IMR-90 (cell line): ENCODE results near the gene GPR3. TPM values are rescaled to one million over a fixed set of nuclear protein-coding genes. Genes with fewer than 3 reads are reported as not detected.

Experiments used
- ATAC-seq: fragments of 200-7000 bp; cut with Tn5 transposase; 2 replicates; pipeline ENCODE4 v1.9.1; 2020; ENCODE audit warnings: low read depth, mild to moderate bottlenecking, moderate library complexity
- BruUV-seq: library from RNA; stranded (reverse); fragments of 400-500 nt; replicated peaks from 2 replicates; lab custom pipeline; 2021; lab: Mats Ljungman, UMichigan
- CTCF ChIA-PET: fragments of 300-600 bp; formaldehyde crosslinking; extraction: SDS; loops from one replicate; lab custom pipeline; 2021; ENCODE audit warnings: antibody characterized with exemption; lab: Yijun Ruan, JAX
- POLR2A ChIA-PET: fragments of 300-600 bp; sonication (Branson Sonifier 250); formaldehyde crosslinking; loops from one replicate; lab custom pipeline; 2022; ENCODE audit warnings: antibody characterized with exemption; ENCODE audit not compliant: unreplicated experiment; lab: Charles Lee
- DNase-seq: peaks from one replicate; pipeline ENCODE4 v3.0.0; 2013
- H2AFZ ChIP-seq: replicated peaks from 2 replicates; pipeline ENCODE3; 2013; ENCODE audit warnings: low read length, mild to moderate bottlenecking; ENCODE audit not compliant: poor library complexity
- H2AK5ac ChIP-seq: 2 replicates; pipeline ENCODE4 v1.6.1; 2013; ENCODE audit warnings: low read depth, low read length, inconsistent platforms
- H2AK9ac ChIP-seq: replicated peaks from 2 replicates; pipeline ENCODE3; 2013; ENCODE audit warnings: mild to moderate bottlenecking, low read depth, low read length, moderate library complexity; ENCODE audit not compliant: poor library complexity
- H2BK120ac ChIP-seq: 2 replicates; pipeline ENCODE4 v1.6.1; 2013; ENCODE audit warnings: low read depth, low read length, inconsistent platforms
- H2BK15ac ChIP-seq: 3 replicates; pipeline ENCODE4 v1.6.1; 2013; ENCODE audit warnings: low read depth, low read length, inconsistent platforms
- H2BK20ac ChIP-seq: 2 replicates; pipeline ENCODE4 v1.6.1; 2013; ENCODE audit warnings: low read depth, mild to moderate bottlenecking, inconsistent platforms, low read length, moderate library complexity
- H2BK5ac ChIP-seq: 2 replicates; pipeline ENCODE4 v1.6.1; 2013; ENCODE audit warnings: mild to moderate bottlenecking, low read depth, low read length, inconsistent platforms; ENCODE audit not compliant: poor library complexity, severe bottlenecking
- H3K14ac ChIP-seq: replicated peaks from 2 replicates; pipeline ENCODE4 v1.6.1; 2013; ENCODE audit warnings: low read depth, low read length, inconsistent platforms
- H3K18ac ChIP-seq: 2 replicates; pipeline ENCODE4 v1.6.1; 2013; ENCODE audit warnings: low read depth, low read length, control low read depth
- H3K23ac ChIP-seq: 2 replicates; pipeline ENCODE4 v1.6.1; 2013; ENCODE audit warnings: low read depth, low read length, inconsistent platforms
- H3K27ac ChIP-seq: 2 replicates; pipeline ENCODE4 v1.5.1; 2013; ENCODE audit warnings: mild to moderate bottlenecking, control low read depth, low read length; ENCODE audit not compliant: insufficient read depth
- H3K27me3 ChIP-seq: 2 replicates; pipeline ENCODE4 v1.6.1; 2013; ENCODE audit warnings: low read length; ENCODE audit not compliant: control insufficient read depth, insufficient read depth
- H3K36me3 ChIP-seq: 2 replicates; pipeline ENCODE4 v1.6.1; 2013; ENCODE audit warnings: low read length, mixed read lengths; ENCODE audit not compliant: control insufficient read depth, insufficient read depth
- H3K4ac ChIP-seq: 2 replicates; pipeline ENCODE4 v1.6.1; 2013; ENCODE audit warnings: low read depth, low read length, inconsistent platforms
- H3K4me1 ChIP-seq: 2 replicates; pipeline ENCODE4 v1.6.1; 2013; ENCODE audit warnings: low read length, mixed read lengths; ENCODE audit not compliant: control insufficient read depth, insufficient read depth
- H3K4me2 ChIP-seq: 2 replicates; pipeline ENCODE4 v1.6.1; 2013; ENCODE audit warnings: low read depth, mild to moderate bottlenecking, control low read depth, low read length, moderate library complexity
- H3K4me3 ChIP-seq: 2 replicates; pipeline ENCODE4 v1.5.1; 2013; ENCODE audit warnings: low read depth, mild to moderate bottlenecking, control low read depth, low read length, moderate library complexity; ENCODE audit not compliant: insufficient read depth
- H3K56ac ChIP-seq: 2 replicates; pipeline ENCODE4 v1.6.1; 2013; ENCODE audit warnings: low read length, inconsistent platforms; ENCODE audit not compliant: insufficient read depth; ENCODE audit errors: extremely low read depth
- H3K79me1 ChIP-seq, 2 experiments: 2 replicates each; pipeline ENCODE4 v1.6.1; 2013; ENCODE audit warnings: low read length in 2 of 2, inconsistent platforms in 1 of 2, low read depth in 1 of 2
- H3K9ac ChIP-seq: 2 replicates; pipeline ENCODE4 v1.6.1; 2013; ENCODE audit warnings: low read depth, low read length, control low read depth
- H3K9me1 ChIP-seq: 2 replicates; pipeline ENCODE4 v1.6.1; 2013; ENCODE audit warnings: low read length, inconsistent platforms; ENCODE audit not compliant: insufficient read depth
- H3K9me3 ChIP-seq: 2 replicates; pipeline ENCODE4 v1.6.1; 2013; ENCODE audit warnings: low read length; ENCODE audit not compliant: control insufficient read depth, insufficient read depth
- H4K20me1 ChIP-seq: 2 replicates; pipeline ENCODE4 v1.6.1; 2013; ENCODE audit warnings: low read length, inconsistent platforms; ENCODE audit not compliant: insufficient read depth
- H4K5ac ChIP-seq: 2 replicates; pipeline ENCODE4 v1.6.1; 2013; ENCODE audit warnings: mild to moderate bottlenecking, low read depth, low read length, control low read depth
- H4K8ac ChIP-seq, 2 experiments: 2 replicates each; pipeline ENCODE4 v1.6.1; 2013; ENCODE audit warnings: low read depth in 2 of 2, low read length in 2 of 2, control low read depth in 1 of 2, inconsistent platforms in 1 of 2
- H4K91ac ChIP-seq: 2 replicates; pipeline ENCODE4 v1.6.1; 2013; ENCODE audit warnings: low read depth, low read length, inconsistent platforms; ENCODE audit not compliant: insufficient read depth
- MAZ ChIP-seq: IDR thresholded peaks from 2 replicates; pipeline ENCODE4 v1.6.1; 2012; ENCODE audit warnings: low read depth, mild to moderate bottlenecking, low read length, improper control_type of control experiment, moderate library complexity, borderline replicate concordance
- SMC3 ChIP-seq: fragments of 150-350 bp; IDR thresholded peaks from 2 replicates; pipeline ENCODE4 v1.6.1; 2016; ENCODE audit warnings: low read depth, mild to moderate bottlenecking, antibody characterized with exemption, low read length, moderate library complexity
- WGBS, 2 experiments: methylation state at CpG; one replicate each; pipeline versions ENCODE4 v1.1.5 to v1.1.7; 2013; ENCODE audit warnings: missing lambda C conversion rate in 2 of 2; ENCODE audit not compliant: insufficient read length in 1 of 2; ENCODE audit errors: extremely low coverage in 2 of 2; 5-methylcytosine and 5-hydroxymethylcytosine counted together
- dilution Hi-C: fragments of 300-500 bp; cut with HindIII; formaldehyde crosslinking; loops from one replicate; pipeline ENCODE4 v1.14.3; 2018; ENCODE audit warnings: low sequenced_read_pairs; ENCODE audit not compliant: unreplicated experiment
- in situ Hi-C: fragments of 300-500 bp; cut with MboI; formaldehyde crosslinking; loops from 3 replicates; pipeline ENCODE4 v1.14.3; 2019; ENCODE audit warnings: low sequenced_read_pairs, inconsistent platforms, mixed read lengths
- intact Hi-C: fragments of 100-400 bp; cut with micrococcal nuclease; formaldehyde crosslinking; loops from 2 replicates; pipeline ENCODE4 v1.10.0; 2022
- polyA plus RNA-seq, 3 experiments: library from polyadenylated mRNA; depleted of rRNA; stranded (reverse); fragments of >200 nt; gene quantifications; 2 replicates each; pipeline ENCODE4 v1.2.3, GENCODE V29; 2012; ENCODE audit warnings: low replicate concordance in 1 of 3
- total RNA-seq: library from RNA; depleted of rRNA; stranded (reverse); fragments of >200 nt; gene quantifications from 2 replicates; pipeline ENCODE4 v1.2.3, GENCODE V29; 2012

GPR3 gene
- total and polyA plus RNA-seq, 2 of the 4 experiments (the other 2 are of a cell fraction), result 0.72 to 4.8 TPM

DNA sequence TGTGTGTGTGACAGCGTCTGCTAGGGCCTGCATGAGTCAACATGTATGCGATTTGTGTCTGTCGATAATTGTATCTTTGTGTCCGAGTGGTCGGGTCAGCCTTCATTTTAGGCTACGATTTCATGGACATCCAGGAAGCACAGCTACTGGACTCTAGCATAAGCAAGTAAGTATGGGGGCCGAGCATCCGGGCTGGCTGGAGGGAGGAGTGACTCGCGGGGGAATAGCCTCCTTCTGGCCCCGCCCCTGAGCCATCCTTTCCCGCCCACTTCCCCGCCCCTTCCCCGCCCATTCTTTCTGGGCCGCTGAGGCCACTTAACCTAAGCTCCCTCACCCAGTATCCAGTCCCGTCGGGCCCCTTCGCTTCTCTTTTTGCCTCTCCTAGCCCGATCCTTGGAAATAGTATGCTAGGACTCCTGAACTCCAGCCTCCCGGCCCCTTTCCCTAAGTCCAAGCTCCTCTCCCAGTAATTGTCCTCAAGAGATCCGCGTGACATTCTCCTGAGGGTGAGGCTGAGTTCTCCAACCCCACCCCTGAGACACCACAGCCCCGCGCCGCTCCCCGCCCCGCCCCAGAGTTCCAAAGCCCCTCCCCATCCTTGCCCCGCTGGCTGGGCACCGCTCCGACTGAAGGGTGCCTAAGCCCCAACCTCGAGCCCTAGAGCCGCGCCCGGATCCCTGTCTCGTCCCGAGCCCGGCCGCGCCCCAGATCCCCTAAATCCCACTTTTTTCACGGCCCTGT lies 26.9 kb upstream of the GPR3 start:
- Histone ChIP-seq H4K5ac (peak overlapping the region; percentile 85), H4K8ac (peak overlapping the region; percentile 24 to 99; a peak in 3 of 4 replicates), H2BK5ac (peak overlapping the region; percentile 84), H2AFZ (peak overlapping the region; percentile 99), H2BK20ac (peak overlapping the region; percentile 17; the same call in 1 of the 2 replicates), H4K91ac (peak overlapping the region; percentile 58), H3K4me1 (peaks cover 11% of the 10 kb centered on the region), H3K56ac (peak overlapping the region; percentile 79), H4K20me1 (peaks cover 2% of the 10 kb centered on the region; the same call in 1 of the 2 replicates), H3K36me3 (peaks cover 24% of the 10 kb centered on the region), H3K27me3 (no peaks in the 10 kb centered on the region), H3K9ac (peak overlapping the region; percentile 90), H3K23ac (peak overlapping the region; percentile 99), H2BK15ac (peak overlapping the region; percentile 9; the same call in 1 of the 3 replicates), H2BK120ac (peak overlapping the region; percentile 73; the same call in 1 of the 2 replicates), H2AK9ac (peak overlapping the region; percentile 93), H2AK5ac (peak overlapping the region; percentile 91), H3K4me3 (peak overlapping the region; percentile 77), H3K79me1 (peaks cover 6 to 24% of the 10 kb centered on the region in 2 experiments; a peak in 3 of 4 replicates), H3K9me3 (no peaks in the 10 kb centered on the region), H3K14ac (peak overlapping the region; percentile 99), H3K9me1 (peaks cover 18% of the 10 kb centered on the region), H3K4me2 (peak overlapping the region; percentile 89), H3K4ac (peak overlapping the region; percentile 96), H3K18ac (peak overlapping the region; percentile 47), H3K27ac (peak overlapping the region; percentile 90)
- dilution Hi-C loops, result no loop called here
- WGBS, 2 experiments, result 2% methylated on average over 21 of the region's 40 CpGs; no CpG with 5 or more reads in 1 of the 2 experiments
- BruUV-seq, result no TSS peak
- ATAC-seq, result peak; percentile 79
- TF ChIP-seq MAZ, result peak; percentile 53; the same call in 1 of the 2 replicates
- no peak for TF ChIP-seq SMC3
- peak; percentile 85 for DNase-seq
- in situ Hi-C loops, result no loop called here
- ChIA-PET CTCF (interaction anchor here (0.6 to 2.3 kb wide), 10 partner anchors 12 to 306 kb away, joined by 3 to 9 read pairs (median 5); no protein-coding TSS in a partner anchor), POLR2A (interaction anchor here (0.6 to 1.0 kb wide), 2 partner anchors 26 to 31 kb away, joined by 3 to 4 read pairs; no protein-coding TSS in a partner anchor)
- intact Hi-C loops, result loop anchor here (2.0 kb wide), 1 partner anchor 65 kb away; no protein-coding TSS in a partner anchor
